AG04450 (cell line): ENCODE data around the gene TRIM31. TPM values are rescaled to one million over a fixed set of nuclear protein-coding genes. Genes with fewer than 3 reads are reported as not detected.

Experiments used
- CTCF ChIA-PET: fragments of 300-600, 350-600 bp; formaldehyde crosslinking; extraction: SDS; loops from one replicate; lab custom pipeline; 2022; ENCODE audit warnings: antibody characterized with exemption, inconsistent platforms; lab: Charles Lee
- POLR2A ChIA-PET: fragments of 350-600 bp; formaldehyde crosslinking; extraction: SDS; loops from one replicate; lab custom pipeline; 2021; ENCODE audit warnings: antibody characterized with exemption, inconsistent platforms; lab: Yijun Ruan, JAX
- DNase-seq: peaks from one replicate; pipeline ENCODE4 v3.0.0-alpha.2; 2011; ENCODE audit warnings: low read depth, low spot score
- H3K27ac ChIP-seq: one replicate; pipeline ENCODE4 v1.5.1; 2012; ENCODE audit warnings: low read depth, low read length, control low read depth
- H3K27me3 ChIP-seq: one replicate; pipeline ENCODE4 v1.6.0; 2012; ENCODE audit warnings: low read length; ENCODE audit not compliant: control insufficient read depth, insufficient read depth
- H3K4me3 ChIP-seq: 2 replicates; pipeline ENCODE4 v1.5.1; 2011; ENCODE audit warnings: mild to moderate bottlenecking, low read depth, low read length, control low read depth
- H3K9me3 ChIP-seq: 2 replicates; pipeline ENCODE4 v1.5.1; 2012; ENCODE audit warnings: low read length; ENCODE audit not compliant: control insufficient read depth, insufficient read depth
- polyA minus RNA-seq: library from RNA; depleted of rRNA, polyadenylated mRNA; stranded (reverse); fragments of >200 nt; gene quantifications from 2 replicates; pipeline ENCODE4 v1.2.3, GENCODE V29; 2011; rRNA and poly(A)+ RNA removed
- polyA plus RNA-seq: library from polyadenylated mRNA; depleted of rRNA; stranded (reverse); fragments of >200 nt; gene quantifications from 2 replicates; pipeline ENCODE4 v1.2.3, GENCODE V29; 2011; rRNA removed
- TF ChIP-seq, protein P1 (sequence below): IDR thresholded peaks from 2 replicates; pipeline ENCODE4 v1.5.1; 2011; ENCODE audit warnings: low read depth, low read length, control low read depth, inconsistent platforms

TRIM31 gene, protein sequence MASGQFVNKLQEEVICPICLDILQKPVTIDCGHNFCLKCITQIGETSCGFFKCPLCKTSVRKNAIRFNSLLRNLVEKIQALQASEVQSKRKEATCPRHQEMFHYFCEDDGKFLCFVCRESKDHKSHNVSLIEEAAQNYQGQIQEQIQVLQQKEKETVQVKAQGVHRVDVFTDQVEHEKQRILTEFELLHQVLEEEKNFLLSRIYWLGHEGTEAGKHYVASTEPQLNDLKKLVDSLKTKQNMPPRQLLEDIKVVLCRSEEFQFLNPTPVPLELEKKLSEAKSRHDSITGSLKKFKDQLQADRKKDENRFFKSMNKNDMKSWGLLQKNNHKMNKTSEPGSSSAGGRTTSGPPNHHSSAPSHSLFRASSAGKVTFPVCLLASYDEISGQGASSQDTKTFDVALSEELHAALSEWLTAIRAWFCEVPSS
- not detected in 2 replicates for polyA plus RNA-seq
- not detected in 2 replicates for polyA minus RNA-seq

DNA sequence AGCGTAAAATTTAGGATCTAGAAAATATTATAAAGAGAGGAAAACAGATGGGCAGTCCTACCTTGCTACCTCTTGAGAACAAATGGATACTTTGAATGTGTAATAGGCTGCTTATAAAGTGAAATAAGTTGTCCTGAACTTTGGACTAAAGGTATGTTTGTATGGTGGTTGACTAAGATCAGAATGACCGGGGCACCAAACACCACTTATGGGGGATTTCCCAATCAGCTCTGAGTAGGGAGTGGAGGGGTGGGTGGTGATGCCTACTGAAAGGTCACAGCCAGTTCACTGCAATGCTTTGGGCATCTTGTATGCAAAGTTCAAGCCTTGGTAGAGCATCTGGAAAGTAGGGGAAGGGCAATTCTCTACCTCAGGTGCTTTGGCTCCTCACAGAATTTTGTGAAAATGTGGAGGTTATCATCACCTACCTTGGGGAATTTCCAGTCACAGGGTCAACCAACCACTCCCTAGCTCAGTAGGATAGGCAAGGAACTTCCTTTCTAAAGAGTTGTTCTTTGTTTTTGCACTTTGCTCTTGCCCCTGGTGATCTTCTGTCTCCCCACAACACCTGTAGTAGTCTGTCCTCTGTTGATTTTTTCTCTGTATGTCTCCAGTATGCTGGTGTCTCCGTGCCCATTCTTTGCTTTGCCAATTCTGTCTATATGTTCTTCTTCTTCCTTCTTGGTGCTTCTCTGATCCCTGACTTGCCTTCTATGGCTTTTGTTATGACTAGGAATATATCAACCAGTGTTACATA lies at the start of gene TRIM31:
Gene TRIM31 (minus strand): TSS at position 88 of the 757 bp plus-strand sequence. CDS start 285 bp downstream, outside the sequence.
- H3K27ac ChIP-seq = no peak within 1 kb of the TSS
- TF ChIP-seq, protein P1, sequence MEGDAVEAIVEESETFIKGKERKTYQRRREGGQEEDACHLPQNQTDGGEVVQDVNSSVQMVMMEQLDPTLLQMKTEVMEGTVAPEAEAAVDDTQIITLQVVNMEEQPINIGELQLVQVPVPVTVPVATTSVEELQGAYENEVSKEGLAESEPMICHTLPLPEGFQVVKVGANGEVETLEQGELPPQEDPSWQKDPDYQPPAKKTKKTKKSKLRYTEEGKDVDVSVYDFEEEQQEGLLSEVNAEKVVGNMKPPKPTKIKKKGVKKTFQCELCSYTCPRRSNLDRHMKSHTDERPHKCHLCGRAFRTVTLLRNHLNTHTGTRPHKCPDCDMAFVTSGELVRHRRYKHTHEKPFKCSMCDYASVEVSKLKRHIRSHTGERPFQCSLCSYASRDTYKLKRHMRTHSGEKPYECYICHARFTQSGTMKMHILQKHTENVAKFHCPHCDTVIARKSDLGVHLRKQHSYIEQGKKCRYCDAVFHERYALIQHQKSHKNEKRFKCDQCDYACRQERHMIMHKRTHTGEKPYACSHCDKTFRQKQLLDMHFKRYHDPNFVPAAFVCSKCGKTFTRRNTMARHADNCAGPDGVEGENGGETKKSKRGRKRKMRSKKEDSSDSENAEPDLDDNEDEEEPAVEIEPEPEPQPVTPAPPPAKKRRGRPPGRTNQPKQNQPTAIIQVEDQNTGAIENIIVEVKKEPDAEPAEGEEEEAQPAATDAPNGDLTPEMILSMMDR = no peak
- no peak within 1 kb of the TSS for H3K4me3 ChIP-seq
- H3K27me3 ChIP-seq = peaks cover 26% of the 10 kb centered on the region
- no peak for DNase-seq
- POLR2A ChIA-PET = no interaction called here
- CTCF ChIA-PET = interaction anchor here (4.6 kb wide), 1 partner anchor 18 kb away, joined by 27 read pairs; no protein-coding TSS in a partner anchor
- no peaks in the 10 kb centered on the region for H3K9me3 ChIP-seq

DNA sequence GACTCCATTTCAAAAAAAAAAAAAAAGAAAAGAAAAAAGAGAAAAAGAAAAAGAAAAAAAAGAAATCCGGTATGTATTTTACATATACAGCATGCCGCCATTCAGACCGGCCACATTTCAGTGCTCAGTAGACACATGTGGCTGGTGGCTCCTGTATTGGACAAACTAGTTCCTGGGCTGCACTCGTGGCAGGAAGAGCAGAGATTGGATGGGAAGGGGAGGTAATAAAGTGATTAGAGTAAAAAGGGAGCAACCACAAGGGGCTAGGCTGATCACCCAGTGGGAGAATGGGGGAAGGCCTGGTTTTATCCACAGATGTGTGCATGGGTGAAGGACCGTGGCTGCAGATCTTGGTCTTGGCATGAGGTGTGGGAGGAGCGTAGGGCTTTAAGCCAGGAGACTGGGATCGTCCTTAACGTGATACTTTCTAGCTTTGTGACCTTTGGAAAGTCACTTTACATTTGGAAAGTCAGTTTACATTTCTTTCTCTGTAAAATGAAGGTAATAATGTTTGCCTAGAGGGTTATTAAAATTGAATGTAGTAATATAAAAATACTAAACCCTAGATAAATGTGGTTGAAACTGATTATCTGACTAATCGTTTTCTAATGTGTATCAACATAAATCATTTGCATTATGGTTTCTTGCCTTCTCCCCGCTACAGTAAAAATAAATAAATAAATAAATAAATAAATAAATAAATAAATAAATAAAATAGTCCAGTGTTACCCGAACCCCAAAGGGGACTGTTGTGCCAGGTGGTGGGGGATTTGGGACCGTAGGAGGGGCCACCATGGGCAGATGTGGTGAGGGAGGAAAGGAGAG lies 49.6 kb upstream of the TRIM31 start:
- peaks cover 25% of the 10 kb centered on the region for H3K27me3 ChIP-seq
- H3K27ac ChIP-seq = no peak overlapping the region
- ChIA-PET CTCF (no interaction called here), POLR2A (no interaction called here)
- TF ChIP-seq, protein P1 = no peak
- no peak overlapping the region for H3K4me3 ChIP-seq
- DNase-seq = no peak
- no peaks in the 10 kb centered on the region; the same call in 1 of the 2 replicates for H3K9me3 ChIP-seq

DNA sequence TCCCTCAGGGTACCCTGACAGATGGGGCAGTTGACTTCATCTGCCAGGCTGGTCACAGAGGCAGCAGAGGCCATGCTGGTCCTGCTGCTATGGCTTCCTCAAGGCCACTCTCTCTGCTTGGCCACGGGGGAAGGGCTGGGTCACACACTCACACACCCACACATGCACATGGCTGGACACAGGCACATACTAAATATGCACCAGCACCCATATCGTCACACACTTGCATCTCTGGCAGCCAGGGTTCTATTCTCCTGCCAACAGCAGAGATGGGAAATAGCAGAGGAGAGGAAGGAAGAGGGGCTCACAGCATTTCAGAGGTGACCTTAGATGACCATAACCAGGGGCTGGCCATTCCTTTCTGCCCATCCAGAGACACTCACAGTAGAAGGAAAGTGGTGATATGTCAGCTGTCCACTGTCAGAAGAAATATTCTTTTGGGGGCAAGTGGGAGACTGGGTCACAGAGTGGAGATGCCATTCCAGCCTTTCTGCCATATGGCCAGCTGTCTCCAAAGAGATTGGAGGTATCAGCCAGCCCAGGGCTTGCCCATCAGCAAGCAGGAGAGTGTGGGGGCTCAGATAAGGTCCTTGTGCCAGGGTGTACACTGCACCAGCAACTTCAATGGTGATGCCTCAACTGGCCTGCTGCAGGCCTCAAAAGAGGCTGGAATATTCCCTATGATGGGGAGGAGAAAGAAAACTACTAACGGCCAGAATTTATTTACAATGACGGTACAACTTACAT lies 48.1 kb upstream of the TRIM31 start, which contains the start of gene TRIM10:
Gene TRIM10 (minus strand): TSS at position 427 of the 747 bp plus-strand sequence. CDS start 353 bp downstream, at position 74.
- no peak for DNase-seq
- ChIA-PET CTCF (no interaction called here), POLR2A (no interaction called here)
- Histone ChIP-seq H3K9me3 (no peaks in the 10 kb centered on the region; the same call in 1 of the 2 replicates), H3K27ac (no peak within 1 kb of the TSS), H3K4me3 (no peak within 1 kb of the TSS), H3K27me3 (peaks cover 17% of the 10 kb centered on the region)
- TF ChIP-seq, protein P1 = no peak

DNA sequence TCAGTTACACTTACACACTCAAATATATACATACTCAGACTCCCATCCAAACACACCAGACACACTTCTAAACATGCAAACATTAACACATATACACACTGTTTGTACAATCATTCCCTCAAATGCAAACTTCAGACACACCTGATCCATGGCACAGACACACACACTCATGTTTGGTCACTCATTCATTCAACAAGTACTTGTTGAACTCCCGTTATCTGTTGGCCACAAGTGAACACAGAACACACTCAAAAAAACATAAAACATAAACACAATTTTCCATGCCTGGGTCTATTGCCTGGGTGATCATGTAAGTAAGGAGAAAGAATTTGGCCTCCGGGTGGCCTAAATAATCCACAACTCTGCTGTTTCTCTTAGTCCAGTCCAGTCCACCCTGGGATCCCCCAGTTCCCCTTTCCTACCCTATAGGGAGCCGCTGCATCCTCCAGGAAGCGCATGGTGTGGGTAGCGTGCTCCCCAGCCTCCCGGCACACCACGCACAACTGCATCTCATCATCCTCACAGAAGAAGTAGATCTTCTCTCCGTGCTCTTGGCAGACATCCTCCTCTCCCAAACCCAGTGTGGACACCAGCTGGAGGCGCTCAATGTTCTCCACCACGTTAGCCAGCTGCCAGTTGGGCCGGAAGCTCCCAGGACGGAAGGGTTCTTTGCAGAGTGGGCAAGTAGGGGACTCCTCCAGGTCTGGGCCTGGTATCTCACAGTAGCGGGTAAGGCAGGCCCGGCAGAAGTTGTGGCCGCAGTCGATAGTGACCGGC lies 47.3 kb upstream of the TRIM31 start:
- DNase-seq = no peak
- H3K4me3 ChIP-seq = no peak overlapping the region
- ChIA-PET POLR2A (no interaction called here), CTCF (no interaction called here)
- H3K9me3 ChIP-seq = no peaks in the 10 kb centered on the region; the same call in 1 of the 2 replicates
- H3K27ac ChIP-seq = no peak overlapping the region
- H3K27me3 ChIP-seq = peaks cover 17% of the 10 kb centered on the region
- TF ChIP-seq, protein P1 = no peak
